GM21423 (cell line): Measurements from ENCODE around the gene FAHD1.

ENCODE experiments used
- ATAC-seq: cut with Tn5 transposase; IDR thresholded peaks from one replicate; pipeline ENCODE4 v1.9.1; 2021; ENCODE audit warnings: mild to moderate bottlenecking, moderate library complexity; ENCODE audit not compliant: unreplicated experiment

The FAHD1 gene

DNA sequence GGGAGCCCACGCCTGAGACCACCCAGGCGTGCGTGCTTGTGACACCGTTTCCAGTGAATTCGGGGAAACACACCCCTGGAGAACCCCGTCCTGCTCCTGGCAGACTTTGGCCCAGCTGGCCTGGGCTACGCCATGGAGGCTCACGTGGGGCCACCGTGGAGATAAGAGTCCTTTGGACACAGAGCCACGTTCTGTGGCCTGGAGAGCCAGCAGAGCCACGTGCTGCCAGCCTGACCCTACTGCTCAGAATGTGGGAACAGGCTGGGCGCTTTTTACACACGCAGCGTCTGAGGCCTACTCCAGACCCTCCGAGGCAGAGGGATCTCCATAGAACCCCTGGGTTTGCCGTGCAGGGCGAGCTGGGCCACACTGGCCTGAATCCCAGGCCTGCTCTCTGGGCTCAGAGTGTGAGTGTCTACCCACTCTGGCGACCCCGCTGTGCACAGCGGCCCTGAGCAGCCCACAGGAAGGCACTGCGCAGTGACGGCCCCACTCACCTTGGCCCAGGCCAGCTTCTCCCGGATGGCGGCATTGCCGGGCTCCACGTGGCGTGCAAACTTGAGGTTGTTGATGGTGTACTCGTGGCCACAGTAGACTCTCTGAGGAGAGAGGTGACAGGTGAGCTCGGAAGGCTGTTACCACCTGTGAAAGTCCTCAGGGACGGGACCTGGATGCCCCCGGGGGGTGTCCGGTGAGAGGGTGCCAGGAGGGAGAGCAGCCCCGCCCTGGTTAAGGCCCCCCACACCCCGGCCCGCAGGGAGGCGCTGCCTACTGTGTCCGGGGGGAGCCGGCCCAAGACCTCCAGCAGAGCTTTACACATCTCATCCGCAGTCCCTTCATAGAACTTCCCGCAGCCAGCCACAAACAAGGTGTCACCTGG is 10.4 kb upstream of the FAHD1 start:
- ATAC-seq = no peak

GRCh38 chr16:1817276-1817589 is 9.8 kb upstream of the FAHD1 start:
- ATAC-seq = no peak

GRCh38 chr16:1817716-1818115 is 9.3 kb upstream of the FAHD1 start:
- no peak for ATAC-seq

DNA sequence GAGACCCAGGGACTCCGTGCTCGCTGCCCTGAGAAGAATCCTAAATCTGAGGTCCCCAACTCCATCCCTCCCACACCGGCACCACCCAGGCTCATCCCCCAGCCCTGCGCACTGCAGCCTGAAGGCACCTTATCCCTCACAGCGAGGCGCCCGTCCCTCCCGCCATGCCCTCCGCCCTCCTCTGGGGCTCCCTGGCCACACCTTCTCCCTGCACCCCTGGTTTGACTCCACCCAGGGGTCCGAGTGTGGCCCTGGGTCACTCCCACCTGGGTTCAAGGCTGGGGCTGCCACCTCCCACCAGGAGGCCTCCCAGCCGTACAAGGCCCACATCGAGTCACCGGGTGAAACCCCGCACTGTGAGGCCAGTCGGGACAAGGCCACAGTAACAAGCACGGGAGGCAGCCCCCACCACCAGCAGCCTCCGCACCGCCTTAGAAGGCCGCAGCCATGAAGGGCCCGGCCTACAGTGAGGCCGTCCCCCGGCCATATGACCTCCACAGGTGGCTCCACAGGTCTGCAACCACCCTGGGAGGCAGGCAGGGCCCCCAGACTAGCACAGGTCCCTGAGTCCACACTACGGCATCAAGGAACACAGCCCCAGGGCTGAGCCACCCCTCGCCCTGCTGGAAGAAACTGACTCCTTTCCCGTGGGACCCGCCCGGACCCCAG is 8.7 kb upstream of the FAHD1 start:
- no peak for ATAC-seq

- ATAC-seq = no peak
Observed at GRCh38 chr16:1818873-1819525, 8.0 kb upstream of the FAHD1 start.

- ATAC-seq = no peak
Observed at GRCh38 chr16:1819611-1820010, 7.4 kb upstream of the FAHD1 start.

GRCh38 chr16:1820096-1820945 is 6.7 kb upstream of the FAHD1 start:
- no peak for ATAC-seq

DNA sequence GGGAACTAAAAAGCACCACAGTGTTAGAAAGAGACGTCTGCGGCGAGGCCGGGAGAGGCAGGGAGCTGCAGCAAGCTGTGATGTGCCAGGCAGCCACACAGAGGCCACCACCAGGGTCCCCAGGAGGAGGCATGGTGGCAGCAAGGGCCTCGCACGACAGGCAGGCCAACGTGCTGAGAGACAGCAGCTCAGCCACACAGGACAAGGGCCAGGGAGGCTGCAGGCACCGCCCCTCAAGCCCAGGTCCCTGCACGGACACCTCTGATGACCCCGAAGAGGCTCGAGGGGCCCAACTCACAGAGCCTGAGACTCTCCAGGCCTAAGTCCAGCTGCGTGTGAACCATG is 6.1 kb upstream of the FAHD1 start:
- no peak for ATAC-seq

- no peak for ATAC-seq
Observed at GRCh38 chr16:1821861-1822611, 5.0 kb upstream of the FAHD1 start.

DNA sequence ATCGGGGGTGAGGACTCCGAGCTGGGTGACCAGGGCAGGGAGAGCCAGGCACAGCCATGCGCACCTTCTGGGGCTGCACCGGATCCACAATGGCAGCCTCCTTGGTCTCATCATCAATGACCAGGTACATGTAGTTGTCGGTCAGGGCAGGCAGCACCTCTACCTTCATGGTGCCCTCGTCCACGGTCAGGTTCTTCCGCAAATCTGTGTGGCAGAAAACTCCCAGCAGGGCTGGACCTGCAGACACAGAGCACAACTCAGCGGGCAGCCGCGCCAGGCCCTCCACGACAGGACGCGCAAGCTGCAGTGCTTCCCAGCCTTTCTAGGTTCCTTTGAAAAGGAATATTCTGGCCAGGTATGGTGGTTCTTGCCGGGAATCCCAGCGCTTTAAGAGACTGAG is 4.2 kb upstream of the FAHD1 start:
- ATAC-seq = no peak

GRCh38 chr16:1823821-1824220 is 3.2 kb upstream of the FAHD1 start:
- no peak for ATAC-seq

GRCh38 chr16:1825381-1825863 is 1.6 kb upstream of the FAHD1 start:
- no peak for ATAC-seq

- ATAC-seq = peak; percentile 51
Observed at GRCh38 chr16:1825864-1826690, 929 bp upstream of the FAHD1 start.

- no peak for ATAC-seq
Observed at GRCh38 chr16:1828645-1829410, 1.8 kb downstream of the FAHD1 start.

GRCh38 chr16:1830213-1830612 is 3.2 kb downstream of the FAHD1 start:
- ATAC-seq = no peak

GRCh38 chr16:1831186-1832075 is 4.4 kb downstream of the FAHD1 start:
- no peak for ATAC-seq

DNA sequence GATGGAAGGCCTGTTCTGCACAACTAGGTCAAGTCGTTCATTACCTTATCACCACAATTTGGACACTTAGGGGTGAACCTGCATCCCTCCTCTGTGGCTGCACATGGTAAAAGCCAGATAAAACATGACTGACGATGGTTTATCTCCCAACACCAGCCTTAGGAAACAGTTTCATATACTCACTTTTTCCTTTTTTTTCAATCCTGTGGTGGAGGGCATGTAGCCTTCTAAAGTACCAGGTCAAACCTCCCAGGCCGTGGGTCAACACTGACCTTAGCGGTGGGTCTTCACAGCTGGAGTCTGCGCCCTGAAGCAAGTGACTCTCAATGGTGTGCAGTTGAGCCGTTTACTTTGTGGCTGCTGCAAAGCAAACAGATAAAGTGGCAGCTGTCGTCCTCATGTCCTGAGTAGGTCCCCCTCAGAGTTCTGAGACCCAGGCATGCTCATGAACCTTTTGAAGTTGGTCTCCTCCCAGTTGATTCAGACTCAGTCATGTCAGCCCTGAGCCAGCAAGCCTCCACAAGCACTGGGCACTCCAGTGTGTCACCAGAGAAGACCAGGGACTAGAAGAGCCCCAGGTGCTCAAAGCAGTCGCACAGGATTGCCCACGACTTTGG is 5.9 kb downstream of the FAHD1 start:
- ATAC-seq = no peak
